Activated T-helper 17 cell treated with anti-CD3 and anti-CD28 coated beads, Interleukin-2, amount 50 U/mL, for 72 hours (primary cell): Measurements from ENCODE around the gene CNOT1. TPM values are rescaled to one million over a fixed set of nuclear protein-coding genes. Genes with fewer than 3 reads are reported as not detected.
"Not testable (repeated sequence)": the region's sequence is repeated elsewhere in the genome, so short reads cannot be mapped to it uniquely, and the experiment has no call there.

Source experiments
- ATAC-seq: fragments of 150-1000 bp; cut with Tn5 transposase; replicated peaks from 2 replicates; pipeline ENCODE4 v1.10.0; 2021; ENCODE audit warnings: mild to moderate bottlenecking, moderate library complexity
- H3K27ac Mint-ChIP-seq: one replicate; pipeline ENCODE4 v1.8.0; 2022; ENCODE audit warnings: mixed read lengths
- H3K27me3 Mint-ChIP-seq: one replicate; pipeline ENCODE4 v1.8.0; 2022; ENCODE audit warnings: mixed read lengths
- H3K36me3 Mint-ChIP-seq: one replicate; pipeline ENCODE4 v1.8.0; 2022; ENCODE audit warnings: low read depth, mild to moderate bottlenecking, mixed read lengths
- H3K4me1 Mint-ChIP-seq: one replicate; pipeline ENCODE4 v1.8.0; 2022; ENCODE audit warnings: mixed read lengths
- H3K4me3 Mint-ChIP-seq: one replicate; pipeline ENCODE4 v1.8.0; 2022; ENCODE audit warnings: mild to moderate bottlenecking, mixed read lengths
- H3K9me3 Mint-ChIP-seq: one replicate; pipeline ENCODE4 v1.8.0; 2022; ENCODE audit warnings: mixed read lengths
- total RNA-seq, 2 donors: library from RNA; stranded (reverse); gene quantifications; one replicate each; pipeline ENCODE4 v1.2.3, GENCODE V29; 2022

CNOT1 gene
- total RNA-seq, 2 donors from 2014 or later, result 258 to 299 TPM

- Mint-ChIP-seq H3K4me1 (peaks cover 6% of the 10 kb centered on the region), H3K36me3 (no peaks in the 10 kb centered on the region), H3K27ac (no peak overlapping the region), H3K27me3 (peaks cover 3% of the 10 kb centered on the region), H3K9me3 (no peaks in the 10 kb centered on the region), H3K4me3 (peak overlapping the region; percentile 81)
- peak; percentile 52 for ATAC-seq
These were observed 129.0 kb downstream of the CNOT1 start for GRCh38 chr16:58500430-58501241.

- Mint-ChIP-seq H3K27ac (no peak within 1 kb of the TSS), H3K4me3 (peak within 1 kb of the TSS; percentile 81), H3K27me3 (peaks cover 3% of the 10 kb centered on the region), H3K9me3 (no peaks in the 10 kb centered on the region), H3K36me3 (no peaks in the 10 kb centered on the region), H3K4me1 (peaks cover 6% of the 10 kb centered on the region)
- ATAC-seq, result peak; percentile 45
These were observed 129.8 kb downstream of the CNOT1 start, which contains the start of gene NDRG4 for GRCh38 chr16:58499615-58500351. Gene NDRG4, plus strand, starts transcription at chr16:58500143. Its CDS starts 106 bp downstream, at chr16:58500249.

GRCh38 chr16:58499092-58499511 lies 130.5 kb downstream of the CNOT1 start:
- Mint-ChIP-seq H3K36me3 (no peaks in the 10 kb centered on the region), H3K4me1 (peaks cover 6% of the 10 kb centered on the region), H3K4me3 (no peak overlapping the region), H3K9me3 (no peaks in the 10 kb centered on the region), H3K27me3 (peaks cover 3% of the 10 kb centered on the region), H3K27ac (no peak overlapping the region)
- ATAC-seq, result no peak

- Mint-ChIP-seq H3K4me1 (peaks cover 6% of the 10 kb centered on the region), H3K27me3 (peaks cover 3% of the 10 kb centered on the region), H3K36me3 (no peaks in the 10 kb centered on the region), H3K9me3 (no peaks in the 10 kb centered on the region), H3K4me3 (no peak overlapping the region), H3K27ac (no peak overlapping the region)
- ATAC-seq, result no peak
These were observed 131.1 kb downstream of the CNOT1 start for GRCh38 chr16:58498341-58499091.

- ATAC-seq, result no peak
- no peaks in the 10 kb centered on the region for H3K36me3 Mint-ChIP-seq
These were observed 131.7 kb downstream of the CNOT1 start for GRCh38 chr16:58497935-58498334.

GRCh38 chr16:58497468-58497867 lies 132.2 kb downstream of the CNOT1 start:
- no peaks in the 10 kb centered on the region for H3K9me3 Mint-ChIP-seq
- H3K36me3 Mint-ChIP-seq, result no peaks in the 10 kb centered on the region
- ATAC-seq, result no peak
- peaks cover 6% of the 10 kb centered on the region for H3K4me1 Mint-ChIP-seq
- H3K4me3 Mint-ChIP-seq, result no peak overlapping the region
- H3K27ac Mint-ChIP-seq, result peak overlapping the region; percentile 56
- H3K27me3 Mint-ChIP-seq, result peaks cover 7% of the 10 kb centered on the region

More at GRCh38 chr16:58497935-58498334, 131.7 kb downstream of the CNOT1 start:
- H3K27me3 Mint-ChIP-seq, result peaks cover 6% of the 10 kb centered on the region
- H3K9me3 Mint-ChIP-seq, result no peaks in the 10 kb centered on the region
- H3K4me1 Mint-ChIP-seq, result peaks cover 6% of the 10 kb centered on the region
- peak overlapping the region; percentile 56 for H3K27ac Mint-ChIP-seq
- H3K4me3 Mint-ChIP-seq, result no peak overlapping the region

GRCh38 chr16:58495521-58496331 lies 133.9 kb downstream of the CNOT1 start:
- ATAC-seq, result no peak
- no peaks in the 10 kb centered on the region for H3K36me3 Mint-ChIP-seq
- peak overlapping the region; percentile 78 for H3K27ac Mint-ChIP-seq
- H3K27me3 Mint-ChIP-seq, result peaks cover 7% of the 10 kb centered on the region
- H3K4me3 Mint-ChIP-seq, result peak overlapping the region; percentile 20
- H3K9me3 Mint-ChIP-seq, result no peaks in the 10 kb centered on the region
- H3K4me1 Mint-ChIP-seq, result peaks cover 6% of the 10 kb centered on the region

- ATAC-seq, result peak; percentile 66
- H3K27ac Mint-ChIP-seq, result peak overlapping the region; percentile 78
- peaks cover 7% of the 10 kb centered on the region for H3K27me3 Mint-ChIP-seq
- H3K4me3 Mint-ChIP-seq, result peak overlapping the region; percentile 20
- no peaks in the 10 kb centered on the region for H3K9me3 Mint-ChIP-seq
- no peaks in the 10 kb centered on the region for H3K36me3 Mint-ChIP-seq
- H3K4me1 Mint-ChIP-seq, result peaks cover 6% of the 10 kb centered on the region
These were observed 134.6 kb downstream of the CNOT1 start for GRCh38 chr16:58494981-58495520.

GRCh38 chr16:58493756-58494431 lies 135.7 kb downstream of the CNOT1 start:
- ATAC-seq, result no peak
- Mint-ChIP-seq H3K36me3 (no peaks in the 10 kb centered on the region), H3K27me3 (peaks cover 7% of the 10 kb centered on the region), H3K9me3 (no peaks in the 10 kb centered on the region), H3K4me1 (peaks cover 6% of the 10 kb centered on the region), H3K27ac (peak overlapping the region; percentile 78), H3K4me3 (no peak overlapping the region)

- Mint-ChIP-seq H3K4me1 (peaks cover 6% of the 10 kb centered on the region), H3K27me3 (peaks cover 5% of the 10 kb centered on the region), H3K27ac (no peak overlapping the region), H3K9me3 (no peaks in the 10 kb centered on the region), H3K36me3 (no peaks in the 10 kb centered on the region), H3K4me3 (no peak overlapping the region)
- no peak for ATAC-seq
These were observed 136.9 kb downstream of the CNOT1 start for GRCh38 chr16:58492735-58493134.

GRCh38 chr16:58492066-58492465 lies 137.6 kb downstream of the CNOT1 start:
- no peaks in the 10 kb centered on the region for H3K36me3 Mint-ChIP-seq
- peaks cover 6% of the 10 kb centered on the region for H3K4me1 Mint-ChIP-seq
- no peak overlapping the region for H3K27ac Mint-ChIP-seq
- no peak overlapping the region for H3K4me3 Mint-ChIP-seq
- ATAC-seq, result no peak
- H3K9me3 Mint-ChIP-seq, result no peaks in the 10 kb centered on the region
- peaks cover 4% of the 10 kb centered on the region for H3K27me3 Mint-ChIP-seq

GRCh38 chr16:58490539-58490938 lies 139.1 kb downstream of the CNOT1 start:
- H3K4me1 Mint-ChIP-seq, H3K36me3 Mint-ChIP-seq, H3K27me3 Mint-ChIP-seq, H3K27ac Mint-ChIP-seq, H3K9me3 Mint-ChIP-seq, H3K4me3 Mint-ChIP-seq, ATAC-seq: not testable (repeated sequence)

GRCh38 chr16:58490065-58490464 lies 139.6 kb downstream of the CNOT1 start:
- H3K27ac Mint-ChIP-seq, result no peak overlapping the region
- H3K4me3 Mint-ChIP-seq, result no peak overlapping the region
- peaks cover 8% of the 10 kb centered on the region for H3K27me3 Mint-ChIP-seq
- H3K36me3 Mint-ChIP-seq, result no peaks in the 10 kb centered on the region
- no peaks in the 10 kb centered on the region for H3K4me1 Mint-ChIP-seq
- ATAC-seq, result no peak
- H3K9me3 Mint-ChIP-seq, result no peaks in the 10 kb centered on the region
